Keratinocyte (primary cell): ENCODE results near the gene VGLL3. TPM values are rescaled to one million over a fixed set of nuclear protein-coding genes. Genes with fewer than 3 reads are reported as not detected.

Source experiments
- DNase-seq: peaks from one replicate; pipeline ENCODE4 v3.0.0-alpha.2; 2011; ENCODE audit warnings: low read depth, missing footprints, low spot score
- FAIRE-seq: peaks from 2 replicates; lab custom pipeline; 2011; peaks lifted over from hg19 to GRCh38; lab: Jason Lieb, UNC
- H2AFZ ChIP-seq: 2 replicates; pipeline ENCODE4 v1.6.0; 2012; ENCODE audit warnings: low read length, control low read depth, inconsistent platforms; ENCODE audit not compliant: control insufficient read depth
- H3K27ac ChIP-seq: 2 replicates; pipeline ENCODE4 v1.5.1; 2011; ENCODE audit warnings: low read length; ENCODE audit not compliant: control insufficient read depth, insufficient read depth
- H3K27me3 ChIP-seq: 3 replicates; pipeline ENCODE4 v1.6.0; 2011; ENCODE audit warnings: low read length; ENCODE audit not compliant: control insufficient read depth, insufficient read depth; ENCODE audit errors: extremely low read depth
- H3K36me3 ChIP-seq, 2 experiments: 2 replicates in 1 of 2; 3 replicates in 1 of 2; pipeline ENCODE4 v1.5.1; 2011; ENCODE audit warnings: low read length in 2 of 2, mild to moderate bottlenecking in 1 of 2; ENCODE audit not compliant: control insufficient read depth in 2 of 2, insufficient read depth in 2 of 2; ENCODE audit errors: extremely low read depth in 1 of 2
- H3K4me1 ChIP-seq: 3 replicates; pipeline ENCODE4 v1.5.1; 2011; ENCODE audit warnings: low read length; ENCODE audit not compliant: control insufficient read depth, insufficient read depth; ENCODE audit errors: extremely low read depth
- H3K4me2 ChIP-seq: 3 replicates; pipeline ENCODE4 v1.6.0; 2011; ENCODE audit warnings: low read depth, low read length; ENCODE audit not compliant: control insufficient read depth, insufficient read depth; ENCODE audit errors: extremely low read depth
- H3K4me3 ChIP-seq, 3 experiments: fragments of 200-600 bp in 1 of 3; sonication (generic) in 1 of 3; 2 replicates in 2 of 3; 3 replicates in 1 of 3; pipeline ENCODE4 v1.5.1; 2011 to 2016; ENCODE audit warnings: low read length in 3 of 3, mild to moderate bottlenecking in 3 of 3, control low read depth in 2 of 3, inconsistent platforms in 1 of 3, low read depth in 1 of 3, mixed read lengths in 1 of 3, mixed run types in 1 of 3, moderate library complexity in 1 of 3; ENCODE audit not compliant: control insufficient read depth in 2 of 3, insufficient read depth in 2 of 3; ENCODE audit errors: extremely low read depth in 1 of 3
- H3K79me2 ChIP-seq: 2 replicates; pipeline ENCODE4 v1.6.0; 2012; ENCODE audit warnings: low read length; ENCODE audit not compliant: control insufficient read depth, insufficient read depth
- H3K9ac ChIP-seq: 3 replicates; pipeline ENCODE4 v1.6.0; 2011; ENCODE audit warnings: low read length; ENCODE audit not compliant: control insufficient read depth, insufficient read depth; ENCODE audit errors: extremely low read depth
- H3K9me1 ChIP-seq: 3 replicates; pipeline ENCODE4 v1.6.0; 2011; ENCODE audit warnings: low read length; ENCODE audit not compliant: control insufficient read depth, insufficient read depth; ENCODE audit errors: extremely low read depth
- H3K9me3 ChIP-seq: 2 replicates; pipeline ENCODE4 v1.5.1; 2012; ENCODE audit warnings: low read depth, low read length; ENCODE audit not compliant: control insufficient read depth
- H4K20me1 ChIP-seq: 3 replicates; pipeline ENCODE4 v1.6.0; 2011; ENCODE audit warnings: low read length; ENCODE audit not compliant: control insufficient read depth, insufficient read depth; ENCODE audit errors: extremely low read depth
- EZH2 ChIP-seq: IDR thresholded peaks from one replicate; pipeline ENCODE4 v1.6.1; 2012; ENCODE audit warnings: inconsistent platforms, mild to moderate bottlenecking, low read length, moderate library complexity
- dilution Hi-C: fragments of 300-500 bp; cut with MboI; formaldehyde crosslinking; loops from one replicate; pipeline ENCODE4 v1.7.0; 2020; ENCODE audit warnings: low sequenced_read_pairs; ENCODE audit not compliant: extremely low pct_ligation_motif_present
- polyA plus RNA-seq, 5 experiments: library from polyadenylated mRNA; depleted of rRNA in 3 of 5; stranded (reverse) in 3 of 5; stranded (forward) in 1 of 5; unstranded in 1 of 5; fragments of >200 nt; gene quantifications; 1 replicate in 1 of 5; 2 replicates in 3 of 5; 3 replicates in 1 of 5; pipeline versions ENCODE4 v1.2.1 to v1.2.3, GENCODE V29; 2011 to 2012; ENCODE audit warnings: missing spikeins in 2 of 5, low read depth in 1 of 5, low replicate concordance in 1 of 5
- TF ChIP-seq, protein P1 (sequence below), 3 experiments: IDR thresholded peaks in 1 of 3; conservative IDR thresholded peaks in 1 of 3; optimal IDR thresholded peaks in 1 of 3; 2 replicates in 2 of 3; 3 replicates in 1 of 3; pipeline versions ENCODE3 to v1.5.1; 2011; ENCODE audit warnings: low read length in 3 of 3, mild to moderate bottlenecking in 3 of 3, moderate library complexity in 2 of 3, control low read depth in 1 of 3, inconsistent platforms in 1 of 3; ENCODE audit not compliant: insufficient read depth in 2 of 3; ENCODE audit errors: extremely low read depth in 1 of 3

VGLL3 gene
- polyA plus RNA-seq, 1 donor (not counting 4 experiments of a cell fraction or from before 2014, with no cell fraction given) = 2.6 TPM

DNA sequence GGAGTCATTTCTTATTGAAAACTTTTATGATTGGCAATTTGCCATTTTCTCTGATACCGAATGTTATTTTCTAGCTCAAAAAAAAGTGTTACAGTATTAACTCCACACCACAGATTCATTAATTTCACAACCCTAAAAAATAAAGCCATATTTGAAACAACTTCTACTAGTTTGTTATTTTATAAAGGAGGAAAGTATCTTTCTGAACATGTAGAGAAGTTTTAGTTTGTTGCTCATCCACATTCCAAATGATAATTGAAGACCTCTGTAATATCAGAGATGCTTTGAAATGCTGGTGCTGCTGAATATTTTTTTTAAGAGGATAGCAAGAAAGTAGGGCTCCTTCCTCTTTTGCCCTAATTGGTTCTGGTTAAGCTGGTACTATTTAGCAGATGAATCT is 1.9 kb downstream of the VGLL3 start:
- peaks cover 11% of the 10 kb centered on the region for H3K27me3 ChIP-seq
- no peak overlapping the region for H2AFZ ChIP-seq
- DNase-seq (no peak), FAIRE-seq (no peak)
- H3K79me2 ChIP-seq = no peaks in the 10 kb centered on the region
- no peaks in the 10 kb centered on the region for H3K36me3 ChIP-seq
- H3K9me3 ChIP-seq = no peaks in the 10 kb centered on the region
- H3K4me3 ChIP-seq = no peak overlapping the region
- no peaks in the 10 kb centered on the region for H4K20me1 ChIP-seq
- H3K4me1 ChIP-seq = peaks cover 3% of the 10 kb centered on the region
- dilution Hi-C loops = no loop called here
- no peaks in the 10 kb centered on the region for H3K9me1 ChIP-seq
- H3K27ac ChIP-seq = no peak overlapping the region
- H3K9ac ChIP-seq = no peak overlapping the region
- H3K4me2 ChIP-seq = no peak overlapping the region
- no peak for TF ChIP-seq EZH2
- TF ChIP-seq, protein P1, sequence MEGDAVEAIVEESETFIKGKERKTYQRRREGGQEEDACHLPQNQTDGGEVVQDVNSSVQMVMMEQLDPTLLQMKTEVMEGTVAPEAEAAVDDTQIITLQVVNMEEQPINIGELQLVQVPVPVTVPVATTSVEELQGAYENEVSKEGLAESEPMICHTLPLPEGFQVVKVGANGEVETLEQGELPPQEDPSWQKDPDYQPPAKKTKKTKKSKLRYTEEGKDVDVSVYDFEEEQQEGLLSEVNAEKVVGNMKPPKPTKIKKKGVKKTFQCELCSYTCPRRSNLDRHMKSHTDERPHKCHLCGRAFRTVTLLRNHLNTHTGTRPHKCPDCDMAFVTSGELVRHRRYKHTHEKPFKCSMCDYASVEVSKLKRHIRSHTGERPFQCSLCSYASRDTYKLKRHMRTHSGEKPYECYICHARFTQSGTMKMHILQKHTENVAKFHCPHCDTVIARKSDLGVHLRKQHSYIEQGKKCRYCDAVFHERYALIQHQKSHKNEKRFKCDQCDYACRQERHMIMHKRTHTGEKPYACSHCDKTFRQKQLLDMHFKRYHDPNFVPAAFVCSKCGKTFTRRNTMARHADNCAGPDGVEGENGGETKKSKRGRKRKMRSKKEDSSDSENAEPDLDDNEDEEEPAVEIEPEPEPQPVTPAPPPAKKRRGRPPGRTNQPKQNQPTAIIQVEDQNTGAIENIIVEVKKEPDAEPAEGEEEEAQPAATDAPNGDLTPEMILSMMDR (optimal IDR thresholded peaks at IDR 0.05 in 1 of 3, IDR thresholded peaks at IDR 0.05 in 1 of 3, conservative IDR thresholded peaks at IDR 0.05 in 1 of 3; ENCODE audit: extremely low read depth in 1 of 3, insufficient read depth in 2 of 3, low read length in 3 of 3) = no peak

DNA sequence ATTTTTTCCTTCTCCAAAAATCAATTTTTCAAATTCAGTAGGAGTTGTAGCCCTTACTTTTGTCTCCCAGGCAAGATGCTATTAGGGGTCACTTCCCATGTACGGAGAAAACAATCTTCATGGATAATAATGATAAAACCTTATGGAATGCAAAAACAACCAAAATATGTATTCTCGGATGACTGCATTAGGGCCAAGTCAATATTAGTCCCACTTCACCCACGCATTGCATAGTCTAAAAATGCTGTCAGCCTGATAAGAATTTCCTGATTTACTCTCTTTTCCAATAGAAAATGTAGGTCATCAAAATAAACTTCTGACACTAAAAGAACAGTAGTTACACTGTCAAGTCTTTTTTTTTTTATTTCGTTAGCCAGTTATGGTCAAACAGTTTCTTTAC is 2.7 kb downstream of the VGLL3 start:
- Histone ChIP-seq H3K4me1 (peaks cover 3% of the 10 kb centered on the region), H3K27me3 (peaks cover 11% of the 10 kb centered on the region), H3K79me2 (no peaks in the 10 kb centered on the region), H3K36me3 (no peaks in the 10 kb centered on the region), H3K9me3 (no peaks in the 10 kb centered on the region), H3K4me2 (no peak overlapping the region), H3K27ac (no peak overlapping the region), H3K4me3 (no peak overlapping the region), H4K20me1 (no peaks in the 10 kb centered on the region), H3K9me1 (no peaks in the 10 kb centered on the region), H2AFZ (no peak overlapping the region), H3K9ac (no peak overlapping the region)
- FAIRE-seq (no peak), DNase-seq (no peak)
- dilution Hi-C loops = no loop called here
- TF ChIP-seq, protein P1 (optimal IDR thresholded peaks at IDR 0.05 in 1 of 3, IDR thresholded peaks at IDR 0.05 in 1 of 3, conservative IDR thresholded peaks at IDR 0.05 in 1 of 3; ENCODE audit: extremely low read depth in 1 of 3, insufficient read depth in 2 of 3, low read length in 3 of 3) = no peak
- no peak for TF ChIP-seq EZH2
